Endothelial cell of umbilical vein (primary cell): ENCODE results near the gene RAB11FIP3. TPM values are rescaled to one million over a fixed set of nuclear protein-coding genes. Genes with fewer than 3 reads are reported as not detected.

ENCODE experiments used
- BruUV-seq: library from RNA; stranded (reverse); fragments of 400-500 nt; replicated peaks from 2 replicates; lab custom pipeline; 2021; lab: Mats Ljungman, UMichigan
- CTCF ChIA-PET: fragments of 300-600, 350-600 bp; sonication (Branson Sonifier 250); formaldehyde crosslinking; loops from one replicate; lab custom pipeline; 2021; ENCODE audit warnings: antibody characterized with exemption, inconsistent platforms; lab: Charles Lee
- POLR2A ChIA-PET: fragments of 300-600, 350-600 bp; sonication (Branson Sonifier 250); formaldehyde crosslinking; loops from one replicate; lab custom pipeline; 2021; ENCODE audit warnings: antibody characterized with exemption, inconsistent platforms; lab: Charles Lee
- DNase-seq: peaks from one replicate; pipeline ENCODE4 v3.0.0-alpha.2; 2011; ENCODE audit warnings: low read depth, low spot score
- FAIRE-seq: peaks from 2 replicates; lab custom pipeline; 2011; peaks lifted over from hg19 to GRCh38; lab: Jason Lieb, UNC
- H2AFZ ChIP-seq: 2 replicates; pipeline ENCODE4 v1.6.0; 2012; ENCODE audit warnings: low read depth, low read length, control low read depth, inconsistent platforms
- H3K27ac ChIP-seq: 2 replicates; pipeline ENCODE4 v1.5.1; 2011; ENCODE audit warnings: low read depth, mild to moderate bottlenecking, control low read depth, low read length, moderate library complexity; ENCODE audit not compliant: insufficient read depth
- H3K27me3 ChIP-seq, 2 experiments: 2 replicates each; pipeline versions ENCODE4 v1.6.0 to v1.6.1; 2011; ENCODE audit warnings: low read length in 2 of 2, mixed read lengths in 1 of 2; ENCODE audit not compliant: control insufficient read depth in 2 of 2, insufficient read depth in 2 of 2
- H3K36me3 ChIP-seq, 2 experiments: 2 replicates in 1 of 2; 3 replicates in 1 of 2; pipeline ENCODE4 v1.5.1; 2011; ENCODE audit warnings: low read length in 2 of 2, mild to moderate bottlenecking in 1 of 2, moderate library complexity in 1 of 2; ENCODE audit not compliant: control insufficient read depth in 2 of 2, insufficient read depth in 2 of 2; ENCODE audit errors: extremely low read depth in 1 of 2
- H3K4me1 ChIP-seq: 3 replicates; pipeline ENCODE4 v1.5.1; 2011; ENCODE audit warnings: mild to moderate bottlenecking, low read length; ENCODE audit not compliant: control insufficient read depth, insufficient read depth; ENCODE audit errors: extremely low read depth
- H3K4me2 ChIP-seq: 2 replicates; pipeline ENCODE4 v1.6.1; 2011; ENCODE audit warnings: low read length, control low read depth, mixed read lengths; ENCODE audit not compliant: insufficient read depth
- H3K4me3 ChIP-seq, 3 experiments: fragments of 200-600 bp in 1 of 3; sonication (generic), shearing (Covaris generic) in 1 of 3; replicated peaks in 1 of 3; 2 replicates each; pipeline ENCODE4 v1.5.1; 2011 to 2016; ENCODE audit warnings: control low read depth in 3 of 3, low read length in 3 of 3, mild to moderate bottlenecking in 2 of 3, inconsistent platforms in 1 of 3, low read depth in 1 of 3, moderate library complexity in 1 of 3; ENCODE audit not compliant: insufficient read depth in 1 of 3
- H3K79me2 ChIP-seq: 2 replicates; pipeline ENCODE4 v1.6.0; 2012; ENCODE audit warnings: low read length, inconsistent platforms; ENCODE audit not compliant: control insufficient read depth, insufficient read depth
- H3K9ac ChIP-seq: replicated peaks from 2 replicates; pipeline ENCODE3; 2011; ENCODE audit warnings: low read length, control low read depth; ENCODE audit not compliant: insufficient read depth; ENCODE audit errors: extremely low read depth
- H3K9me1 ChIP-seq: replicated peaks from 3 replicates; pipeline ENCODE4 v1.6.0; 2011; ENCODE audit warnings: mild to moderate bottlenecking, low read length; ENCODE audit not compliant: control insufficient read depth, insufficient read depth; ENCODE audit errors: extremely low read depth
- H3K9me3 ChIP-seq: replicated peaks from 2 replicates; pipeline ENCODE4 v1.5.1; 2012; ENCODE audit warnings: low read length, inconsistent platforms; ENCODE audit not compliant: control insufficient read depth, insufficient read depth
- H4K20me1 ChIP-seq: replicated peaks from 2 replicates; pipeline ENCODE3; 2011; ENCODE audit warnings: mild to moderate bottlenecking, low read length; ENCODE audit not compliant: control insufficient read depth, insufficient read depth; ENCODE audit errors: extremely low read depth
- CTCF ChIP-seq, 2 donors: IDR thresholded peaks; 1 replicate in 1 of 2; 2 replicates in 1 of 2; pipeline ENCODE4 v1.5.1; 2011; ENCODE audit warnings: low read length in 2 of 2, mild to moderate bottlenecking in 2 of 2, moderate library complexity in 2 of 2, control low read depth in 1 of 2, inconsistent platforms in 1 of 2, low read depth in 1 of 2; ENCODE audit not compliant: insufficient read depth in 1 of 2; ENCODE audit errors: extremely low read depth in 1 of 2
- EZH2 ChIP-seq: IDR thresholded peaks from 2 replicates; pipeline ENCODE4 v1.6.1; 2012; ENCODE audit warnings: borderline replicate concordance, low read depth, mild to moderate bottlenecking, moderate library complexity, low read length, inconsistent platforms; ENCODE audit not compliant: severe bottlenecking
- FOS ChIP-seq: IDR thresholded peaks from 2 replicates; pipeline ENCODE4 v1.6.1; 2011; ENCODE audit warnings: mild to moderate bottlenecking, low read length, moderate library complexity, borderline replicate concordance; ENCODE audit not compliant: insufficient read depth
- GATA2 ChIP-seq: IDR thresholded peaks from 2 replicates; pipeline ENCODE4 v1.7.0; 2011; ENCODE audit warnings: low read depth, mild to moderate bottlenecking, moderate library complexity, mixed read lengths, low read length; ENCODE audit not compliant: insufficient read length, insufficient read depth
- JUN ChIP-seq: IDR thresholded peaks from 2 replicates; pipeline ENCODE4 v1.6.1; 2011; ENCODE audit warnings: borderline replicate concordance, low read depth; ENCODE audit not compliant: insufficient read length, insufficient read depth
- MYC ChIP-seq: IDR thresholded peaks from one replicate; pipeline ENCODE4 v1.6.1; 2011; ENCODE audit warnings: mild to moderate bottlenecking, low read depth, low read length
- POLR2A ChIP-seq: IDR thresholded peaks from 2 replicates; pipeline ENCODE4 v1.6.1; 2012; ENCODE audit warnings: low read depth, mild to moderate bottlenecking, control low read depth, low read length
- POLR2AphosphoS5 ChIP-seq: IDR thresholded peaks from 2 replicates; pipeline ENCODE4 v1.6.1; 2012; ENCODE audit warnings: low read depth, mild to moderate bottlenecking, control low read depth, low read length, moderate library complexity; ENCODE audit not compliant: insufficient read depth
- dilution Hi-C: fragments of 300-500 bp; cut with MboI; formaldehyde crosslinking; loops from one replicate; pipeline ENCODE4 v1.15.0; 2019; ENCODE audit warnings: low sequenced_read_pairs; ENCODE audit not compliant: extremely low pct_ligation_motif_present
- intact Hi-C: fragments of 100-400 bp; cut with micrococcal nuclease; formaldehyde crosslinking; loops from one replicate; pipeline ENCODE4 v1.10.0; 2022
- polyA plus RNA-seq, 4 experiments: library from polyadenylated mRNA; depleted of rRNA in 3 of 4; stranded (reverse) in 3 of 4; unstranded in 1 of 4; fragments of >200 nt; gene quantifications; 2 replicates each; pipeline versions ENCODE4 v1.2.1 to v1.2.3, GENCODE V29; 2011 to 2012; ENCODE audit warnings: missing spikeins in 1 of 4
- total RNA-seq: library from RNA; stranded (reverse); gene quantifications from 2 replicates; pipeline ENCODE4 v1.2.3, GENCODE V29; 2021
- TF ChIP-seq, protein P1 (sequence below): IDR thresholded peaks from 2 replicates; pipeline ENCODE4 v1.6.1; 2011; ENCODE audit not compliant: insufficient read depth, insufficient read length

RAB11FIP3 gene
- total and polyA plus RNA-seq, 2 donors (not counting 3 experiments of a cell fraction or from before 2014, with no cell fraction given), result 20.5 to 75.9 TPM

DNA sequence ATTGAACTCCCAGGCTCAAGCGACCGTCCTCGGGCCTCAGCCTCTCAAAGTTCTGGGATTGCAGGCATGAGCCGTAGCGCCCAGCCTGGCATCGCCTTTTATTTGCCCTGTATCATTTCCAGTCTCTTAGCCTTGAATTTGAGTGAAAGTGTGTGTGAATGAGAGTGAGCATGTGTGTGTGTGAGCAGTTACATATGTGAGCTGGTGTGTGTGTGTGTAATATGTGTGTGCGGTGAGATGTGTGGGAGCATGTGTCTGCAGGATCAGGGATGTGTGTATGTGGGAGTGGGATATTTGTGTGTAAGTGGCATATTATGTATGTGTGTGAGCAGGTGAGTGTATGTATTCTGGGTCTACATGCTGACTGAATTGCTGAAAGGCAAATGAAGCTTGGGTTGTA lies 5.5 kb downstream of the RAB11FIP3 start:
- H3K27me3 ChIP-seq, result no peaks in the 10 kb centered on the region
- ChIA-PET POLR2A (no interaction called here), CTCF (no interaction called here)
- no peak overlapping the region for H3K4me2 ChIP-seq
- FAIRE-seq, result no peak
- H3K4me3 ChIP-seq, result no peak overlapping the region
- dilution Hi-C loops (no loop called here), intact Hi-C loops (no loop called here)
- TF ChIP-seq POLR2A (no peak), EZH2 (no peak), MYC (no peak), GATA2 (no peak), POLR2AphosphoS5 (no peak), CTCF (IDR thresholded peaks at IDR 0.05; ENCODE audit: extremely low read depth in 1 of 2, insufficient read depth in 1 of 2, low read depth in 1 of 2, low read length in 2 of 2) (no peak), FOS (no peak), JUN (no peak)
- TF ChIP-seq, protein P1, sequence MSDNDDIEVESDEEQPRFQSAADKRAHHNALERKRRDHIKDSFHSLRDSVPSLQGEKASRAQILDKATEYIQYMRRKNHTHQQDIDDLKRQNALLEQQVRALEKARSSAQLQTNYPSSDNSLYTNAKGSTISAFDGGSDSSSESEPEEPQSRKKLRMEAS, result no peak
- no peak overlapping the region for H2AFZ ChIP-seq
- H3K9me3 ChIP-seq, result no peaks in the 10 kb centered on the region
- H3K79me2 ChIP-seq, result peaks cover 62% of the 10 kb centered on the region
- no peak for DNase-seq
- H4K20me1 ChIP-seq, result peaks cover 6% of the 10 kb centered on the region
- H3K9ac ChIP-seq, result no peak overlapping the region
- H3K27ac ChIP-seq, result no peak overlapping the region
- H3K4me1 ChIP-seq, result peaks cover 11% of the 10 kb centered on the region
- H3K36me3 ChIP-seq, result no peaks in the 10 kb centered on the region
- no peaks in the 10 kb centered on the region for H3K9me1 ChIP-seq
- no TSS peak for BruUV-seq
